Embryonic facial prominence (tissue), 1 donor: ENCODE results near the gene COG4.
"Not testable (repeated sequence)": the region's sequence is repeated elsewhere in the genome, so short reads cannot be mapped to it uniquely, and the experiment has no call there.

Experiments
- DNase-seq: peaks from one replicate; pipeline ENCODE4 v3.0.0-alpha.2; 2016; ENCODE audit errors: extremely low spot score

Gene COG4

GRCh38 chr16:70523076-70523742, at the start of gene COG4:
TSS of gene COG4 (minus strand) at chr16:70523554. CDS start at chr16:70523543, 11 bp downstream.
- DNase-seq: peak; percentile 81

GRCh38 chr16:70572926-70573270, 49.5 kb upstream of the COG4 start:
- DNase-seq: no peak

- no peak for DNase-seq
These were observed 48.9 kb upstream of the COG4 start for GRCh38 chr16:70572050-70572925.

- DNase-seq: no peak
These were observed 48.3 kb upstream of the COG4 start for GRCh38 chr16:70571623-70572022.

- no peak for DNase-seq
These were observed 47.7 kb upstream of the COG4 start for GRCh38 chr16:70570967-70571570.

- DNase-seq: no peak
These were observed 46.4 kb upstream of the COG4 start for GRCh38 chr16:70569752-70570151.

- DNase-seq: no peak
These were observed 45.4 kb upstream of the COG4 start for GRCh38 chr16:70568601-70569237.

GRCh38 chr16:70565053-70565452, 41.7 kb upstream of the COG4 start:
- no peak for DNase-seq

GRCh38 chr16:70563636-70564035, 40.3 kb upstream of the COG4 start:
- DNase-seq: no peak

GRCh38 chr16:70561623-70562022, 38.3 kb upstream of the COG4 start:
- DNase-seq: no peak

- no peak for DNase-seq
These were observed 32.7 kb upstream of the COG4 start for GRCh38 chr16:70556063-70556462.

GRCh38 chr16:70553645-70554044, 30.3 kb upstream of the COG4 start:
- no peak for DNase-seq

GRCh38 chr16:70552675-70553074, 29.3 kb upstream of the COG4 start:
- no peak for DNase-seq

- no peak for DNase-seq
These were observed 28.4 kb upstream of the COG4 start for GRCh38 chr16:70551788-70552187.

- DNase-seq: no peak
These were observed 26.7 kb upstream of the COG4 start for GRCh38 chr16:70550082-70550481.

GRCh38 chr16:70548936-70549335, 25.6 kb upstream of the COG4 start:
- DNase-seq: no peak

GRCh38 chr16:70544548-70544947, 21.2 kb upstream of the COG4 start:
- no peak for DNase-seq

GRCh38 chr16:70540994-70541393, 17.6 kb upstream of the COG4 start:
- DNase-seq: no peak

GRCh38 chr16:70534971-70535370, 11.6 kb upstream of the COG4 start:
- no peak for DNase-seq

GRCh38 chr16:70529954-70530353, 6.6 kb upstream of the COG4 start:
- not testable (repeated sequence) for DNase-seq

GRCh38 chr16:70529051-70529777, 5.9 kb upstream of the COG4 start:
- no peak for DNase-seq
